HG03432 (cell line): ENCODE measurements around the gene PTPRM.

ENCODE experiments used
- ATAC-seq: cut with Tn5 transposase; IDR thresholded peaks from one replicate; pipeline ENCODE4 v1.9.1; 2021; ENCODE audit warnings: mild to moderate bottlenecking, moderate library complexity; ENCODE audit not compliant: unreplicated experiment

PTPRM gene

DNA sequence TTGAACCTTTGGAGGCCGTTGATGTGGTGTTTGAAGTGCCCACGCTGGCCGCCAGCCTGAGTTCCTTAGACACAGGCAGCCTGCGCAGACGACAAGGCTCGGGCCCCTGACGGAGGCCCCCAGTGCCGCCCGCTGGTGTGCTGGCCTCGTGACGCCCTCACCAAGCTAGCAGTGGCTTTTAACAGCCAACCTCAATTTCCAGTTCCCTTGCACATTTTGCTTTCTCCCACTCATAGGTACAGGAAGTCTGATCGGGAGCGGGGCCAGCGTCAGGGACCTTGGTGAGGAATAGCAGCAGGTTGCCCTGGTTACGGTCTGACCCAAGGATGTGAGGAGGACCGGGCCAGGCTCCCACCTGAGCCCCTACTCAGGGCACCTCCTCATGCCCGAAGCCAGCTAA, 834.5 kb downstream of the PTPRM start:
- no peak for ATAC-seq

- no peak for ATAC-seq
Measured at GRCh38 chr18:8402237-8402636, 835.1 kb downstream of the PTPRM start.

- ATAC-seq = no peak
Measured at GRCh38 chr18:8403713-8404112, 836.6 kb downstream of the PTPRM start.

DNA sequence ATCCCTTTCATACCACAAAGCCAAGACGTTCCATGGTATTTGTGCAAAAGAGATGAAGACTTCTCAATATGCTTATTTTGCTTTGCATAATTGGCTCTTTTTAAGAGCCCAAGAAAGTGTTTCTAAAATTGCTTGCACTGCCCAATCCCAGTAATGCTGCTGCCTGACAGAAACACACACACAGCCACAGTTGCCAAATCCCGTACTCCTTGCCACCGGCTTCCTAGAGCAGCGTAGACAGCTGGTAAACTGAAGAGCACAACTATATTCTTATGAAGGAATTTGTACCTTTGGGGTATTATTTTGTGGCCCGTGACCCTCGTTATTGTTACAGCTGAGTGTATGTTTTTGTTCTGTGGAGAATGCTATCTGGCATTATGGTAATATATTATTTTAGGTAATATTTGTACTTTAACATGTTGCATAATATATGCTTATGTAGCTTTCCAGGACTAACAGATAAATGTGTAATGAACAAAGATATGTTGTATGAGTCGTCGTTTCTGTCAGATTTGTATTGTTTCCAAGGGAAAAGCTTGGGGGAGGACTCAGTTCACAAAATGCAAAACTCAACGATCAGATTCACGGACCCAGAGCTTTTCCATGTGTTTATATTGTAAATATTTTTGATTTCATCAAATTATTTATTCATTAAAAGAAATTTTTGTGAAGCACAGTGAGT, 839.2 kb downstream of the PTPRM start:
- no peak for ATAC-seq

- no peak for ATAC-seq
Measured at GRCh38 chr18:8406868-8407250, 839.7 kb downstream of the PTPRM start.

GRCh38 chr18:8409151-8409550, 842.0 kb downstream of the PTPRM start:
- no peak for ATAC-seq

- no peak for ATAC-seq
Measured at GRCh38 chr18:8411492-8411891, 844.4 kb downstream of the PTPRM start.

DNA sequence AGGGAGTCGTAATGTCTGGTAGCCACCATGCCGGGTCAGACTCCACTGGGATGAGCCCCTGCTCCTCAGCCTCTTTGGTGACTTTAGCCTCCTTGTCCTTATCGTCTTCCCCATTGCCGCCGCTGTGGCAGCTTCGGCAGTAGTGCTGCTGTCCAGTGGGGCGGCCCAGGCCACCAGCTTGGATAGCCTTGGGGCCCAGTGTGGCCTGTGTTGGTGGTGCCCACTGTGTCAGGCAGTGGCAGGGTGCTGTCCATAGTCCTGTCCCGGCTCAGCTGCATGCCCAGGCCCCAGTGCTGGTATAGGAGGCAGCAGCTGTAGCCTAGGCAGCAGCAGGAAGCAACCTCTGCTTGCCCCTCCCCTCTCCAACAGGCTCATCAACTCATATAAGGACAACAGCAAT, 845.0 kb downstream of the PTPRM start:
- ATAC-seq = no peak

DNA sequence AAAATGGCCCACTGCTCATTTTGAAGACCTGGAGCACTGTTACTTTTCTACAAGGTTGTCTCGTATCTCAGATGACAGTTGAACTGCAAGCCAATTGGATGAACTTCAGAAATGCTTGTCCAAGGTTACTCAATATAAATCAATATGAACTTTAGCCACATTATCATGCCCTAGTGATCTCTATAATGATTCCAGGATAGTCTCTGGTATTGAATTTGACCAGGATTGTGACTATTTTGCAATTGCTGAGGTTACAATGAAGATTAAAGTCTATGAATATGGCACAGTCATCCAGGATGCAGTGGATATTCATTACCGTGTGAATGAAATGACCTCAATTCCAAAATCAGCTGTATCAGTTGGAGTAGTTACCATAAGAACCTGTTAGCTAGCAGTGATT, 846.1 kb downstream of the PTPRM start:
- no peak for ATAC-seq

DNA sequence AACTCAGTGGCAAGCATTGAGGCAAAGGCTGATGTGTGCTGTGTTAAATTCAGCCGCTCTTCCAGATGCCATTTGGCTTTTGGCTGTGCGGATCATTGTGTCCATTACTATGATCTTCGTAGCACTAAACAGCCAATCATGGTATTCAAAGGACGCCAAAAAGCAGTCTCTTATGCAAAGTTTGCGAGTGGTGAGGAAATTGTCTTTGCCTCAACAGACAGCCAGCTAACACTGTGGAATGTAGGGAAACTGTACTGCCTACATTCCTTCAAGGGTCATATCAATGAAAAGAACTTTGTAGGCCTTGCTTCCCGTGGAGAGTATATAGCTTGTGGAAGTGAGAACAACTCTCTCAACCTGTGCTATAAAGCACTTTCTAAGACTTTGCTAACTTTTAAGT, 846.6 kb downstream of the PTPRM start:
- ATAC-seq = no peak

- no peak for ATAC-seq
Measured at GRCh38 chr18:8416212-8417019, 849.3 kb downstream of the PTPRM start.

DNA sequence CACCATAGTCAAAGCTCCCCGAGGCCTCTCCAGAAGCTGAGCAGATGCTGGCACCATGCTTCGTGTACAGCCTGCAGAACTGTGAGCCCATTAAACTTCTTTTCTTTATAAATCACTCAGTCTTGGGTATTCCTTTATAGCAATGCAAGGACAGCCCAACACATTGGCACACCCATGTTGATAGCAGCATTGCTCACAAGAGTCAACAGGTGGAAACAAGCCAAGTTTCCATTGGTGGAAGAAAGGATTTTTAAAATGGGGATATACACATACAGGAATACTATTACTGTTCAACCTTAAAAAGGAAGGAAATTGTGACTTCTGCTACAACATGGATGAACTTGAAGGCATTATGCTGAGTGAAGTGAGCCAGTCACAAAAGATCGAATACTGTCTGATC, 855.3 kb downstream of the PTPRM start:
- ATAC-seq = no peak

DNA sequence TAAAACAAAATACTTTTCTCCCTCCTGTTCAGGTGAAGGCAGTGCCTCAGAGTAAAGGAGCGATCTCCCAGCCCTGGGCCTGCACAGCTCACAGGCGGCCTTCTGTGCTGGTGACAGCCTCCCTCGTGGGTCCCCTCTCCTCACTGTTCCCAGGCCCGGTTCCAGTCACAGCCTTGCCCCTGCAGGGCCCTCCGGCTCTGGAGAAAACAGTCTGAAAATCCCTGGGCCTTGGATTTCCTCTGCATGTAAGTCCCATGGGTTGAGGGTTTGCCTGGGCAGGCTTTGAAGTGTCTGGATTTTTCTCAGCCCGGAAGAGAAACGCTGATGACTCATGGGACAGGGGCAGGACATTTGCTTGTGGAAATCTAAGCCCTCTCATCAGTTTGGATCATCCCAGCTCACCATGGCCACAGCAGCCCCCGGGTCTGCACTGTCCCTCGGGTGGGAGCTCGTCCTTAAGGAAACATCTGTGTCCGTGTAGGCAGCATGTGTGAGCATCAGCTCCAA, 856.0 kb downstream of the PTPRM start:
- ATAC-seq = no peak

- no peak for ATAC-seq
Measured at GRCh38 chr18:8424481-8424880, 857.4 kb downstream of the PTPRM start.

DNA sequence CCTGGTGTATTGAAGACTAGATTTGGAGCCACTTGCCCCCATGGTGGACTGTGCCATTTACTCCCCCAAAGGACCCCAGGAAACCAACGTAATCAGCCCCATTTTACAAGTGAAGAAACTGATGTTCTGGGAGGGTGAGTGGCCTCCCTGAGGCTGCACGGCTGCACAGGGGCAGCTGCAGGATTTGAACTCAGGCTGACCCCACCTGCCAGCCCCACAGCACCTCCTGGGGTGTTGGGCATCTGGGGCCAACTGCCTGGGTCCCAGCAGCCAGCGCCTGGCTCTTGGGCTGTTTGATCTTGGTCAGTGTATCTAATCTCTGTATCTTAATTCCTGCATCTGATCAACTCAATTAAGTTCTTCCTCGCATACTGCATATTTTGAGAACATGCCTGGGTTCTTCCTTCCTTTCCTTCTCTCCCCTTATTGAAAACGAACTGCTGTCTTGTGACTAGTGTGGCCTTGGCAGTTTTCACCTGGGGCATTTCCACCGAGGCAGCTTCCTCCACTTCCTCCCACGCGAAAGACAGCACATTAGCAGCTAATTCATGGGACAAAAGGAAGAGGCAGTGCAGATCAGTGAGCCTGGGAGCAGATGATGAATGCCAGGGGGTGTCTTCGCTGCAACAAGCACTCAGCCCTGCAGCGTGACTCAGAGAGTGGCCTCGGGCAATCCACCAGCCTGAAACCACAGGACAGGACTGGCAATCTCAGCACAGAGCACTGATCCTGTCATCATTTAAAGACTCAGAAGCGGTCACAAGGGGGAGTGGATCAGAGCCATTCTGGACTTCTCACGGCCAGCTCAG, 858.0 kb downstream of the PTPRM start:
- ATAC-seq = no peak

DNA sequence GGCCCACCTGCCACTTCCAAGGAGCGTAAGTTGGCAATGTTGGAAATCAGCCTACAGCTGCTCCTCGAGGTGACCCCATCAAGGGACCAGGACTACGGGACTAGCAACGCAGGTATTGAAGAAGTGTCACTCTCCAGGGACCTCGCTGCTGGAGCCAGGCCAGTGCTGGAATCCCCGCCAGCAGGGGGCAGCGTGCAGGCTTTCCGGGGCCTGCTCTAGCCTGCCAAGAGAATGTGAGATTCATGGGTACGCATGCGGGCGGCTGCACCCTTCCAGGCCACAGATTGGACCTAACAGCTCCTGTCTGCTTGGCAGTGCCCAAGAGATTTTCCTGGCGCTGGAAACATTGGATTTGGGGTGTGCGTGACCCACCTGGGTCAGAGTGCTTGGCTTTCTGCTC, 859.3 kb downstream of the PTPRM start:
- ATAC-seq = no peak

- ATAC-seq = no peak
Measured at GRCh38 chr18:8427339-8427738, 860.2 kb downstream of the PTPRM start.

DNA sequence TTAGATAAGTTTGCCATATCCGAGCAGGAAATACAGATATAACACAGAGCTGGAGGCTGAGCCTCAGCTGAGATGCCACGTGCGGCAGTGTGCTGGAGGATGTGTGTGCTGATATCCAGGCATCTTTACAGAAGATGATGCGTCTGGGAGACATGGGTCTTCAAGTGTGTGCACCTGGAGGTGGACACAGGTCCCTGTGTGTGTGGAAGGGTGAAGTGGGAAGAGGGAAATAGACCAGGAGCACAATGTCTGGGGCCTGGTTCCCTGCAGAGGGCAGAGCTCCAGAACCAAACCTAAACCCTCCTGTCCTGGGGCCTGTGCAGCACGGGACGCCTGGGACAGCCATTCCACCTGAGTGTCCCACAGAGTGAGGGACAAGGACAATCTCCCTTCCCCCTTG, 861.8 kb downstream of the PTPRM start:
- ATAC-seq = no peak

- no peak for ATAC-seq
Measured at GRCh38 chr18:8431036-8431435, 863.9 kb downstream of the PTPRM start.

- no peak for ATAC-seq
Measured at GRCh38 chr18:8433323-8433722, 866.2 kb downstream of the PTPRM start.

DNA sequence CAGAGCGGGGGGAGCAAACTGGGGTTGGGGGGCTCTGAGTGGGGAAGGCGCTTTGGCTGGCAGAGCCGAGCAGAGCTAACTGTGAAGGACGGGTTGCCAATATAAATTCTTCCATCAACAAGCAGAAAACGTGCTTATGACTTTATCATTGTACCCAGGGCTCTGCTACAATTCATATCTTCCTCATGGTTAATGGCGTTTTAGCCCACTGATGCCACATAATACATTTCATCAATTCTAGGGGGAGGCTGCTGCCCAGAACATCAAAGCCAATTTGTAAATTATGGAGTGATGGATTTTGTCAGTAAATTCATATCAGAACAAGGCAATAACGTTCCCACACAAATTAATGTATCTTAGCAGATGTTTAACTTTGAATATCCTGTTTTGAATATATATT, 866.7 kb downstream of the PTPRM start:
- ATAC-seq = no peak

GRCh38 chr18:8435376-8435775, 868.3 kb downstream of the PTPRM start:
- ATAC-seq = no peak
